Measurements from ENCODE around the gene SBF2.
"Not testable (repeated sequence)": the region's sequence is repeated elsewhere in the genome, so short reads cannot be mapped to it uniquely, and the experiment has no call there.

The SBF2 gene

GRCh38 chr11:9941991-9942390 lies 352.0 kb downstream of the SBF2 start:
- no peak for DNase-seq

GRCh38 chr11:9939150-9939549 lies 354.9 kb downstream of the SBF2 start:
- DNase-seq: not testable (repeated sequence)

GRCh38 chr11:9936754-9937153 lies 357.3 kb downstream of the SBF2 start:
- DNase-seq: no peak

GRCh38 chr11:9932843-9933242 lies 361.2 kb downstream of the SBF2 start:
- DNase-seq: not testable (repeated sequence)

GRCh38 chr11:9930562-9931331 lies 363.3 kb downstream of the SBF2 start:
- DNase-seq: peak in 1 of 2 experiments; percentile 1

GRCh38 chr11:9927670-9928069 lies 366.3 kb downstream of the SBF2 start:
- DNase-seq: no peak

- DNase-seq: no peak
Observed at GRCh38 chr11:9923280-9923679, 370.7 kb downstream of the SBF2 start.

GRCh38 chr11:9922806-9923205 lies 371.2 kb downstream of the SBF2 start:
- DNase-seq: no peak

GRCh38 chr11:9916480-9916879 lies 377.5 kb downstream of the SBF2 start:
- no peak for DNase-seq

- no peak for DNase-seq
Observed at GRCh38 chr11:9914064-9914463, 380.0 kb downstream of the SBF2 start.

- DNase-seq: no peak
Observed at GRCh38 chr11:9905960-9906791, 387.8 kb downstream of the SBF2 start.

- DNase-seq: no peak
Observed at GRCh38 chr11:9905501-9905951, 388.5 kb downstream of the SBF2 start.

- DNase-seq: no peak
Observed at GRCh38 chr11:9903579-9903978, 390.4 kb downstream of the SBF2 start.

GRCh38 chr11:9901943-9902342 lies 392.1 kb downstream of the SBF2 start:
- DNase-seq: no peak

- DNase-seq: not testable (repeated sequence)
Observed at GRCh38 chr11:9900253-9900652, 393.8 kb downstream of the SBF2 start.

GRCh38 chr11:9899676-9900075 lies 394.3 kb downstream of the SBF2 start:
- no peak for DNase-seq

- no peak for DNase-seq
Observed at GRCh38 chr11:9896902-9897301, 397.1 kb downstream of the SBF2 start.

- DNase-seq: no peak
Observed at GRCh38 chr11:9895006-9895405, 399.0 kb downstream of the SBF2 start.

GRCh38 chr11:9893474-9893873 lies 400.5 kb downstream of the SBF2 start:
- DNase-seq: no peak

- DNase-seq: no peak
Observed at GRCh38 chr11:9888938-9889337, 405.1 kb downstream of the SBF2 start.

GRCh38 chr11:9887472-9887871 lies 406.5 kb downstream of the SBF2 start:
- no peak for DNase-seq

- no peak for DNase-seq
Observed at GRCh38 chr11:9886595-9886994, 407.4 kb downstream of the SBF2 start.

- DNase-seq: no peak
Observed at GRCh38 chr11:9884601-9885000, 409.4 kb downstream of the SBF2 start.

- no peak for DNase-seq
Observed at GRCh38 chr11:9880657-9881056, 413.4 kb downstream of the SBF2 start.
